WERI-Rb-1 (cell line): ENCODE measurements around the gene ATXN7.

ENCODE experiments used
- DNase-seq: peaks from one replicate; pipeline ENCODE4 v3.0.0-alpha.2; 2020
- H3K27ac ChIP-seq: fragments of 250-450 bp; sonication (Bioruptor Pico); 2 replicates; pipeline ENCODE4 v1.5.1; 2020; ENCODE audit warnings: mild to moderate bottlenecking, moderate library complexity
- H3K27me3 ChIP-seq: fragments of 250-450 bp; sonication (Bioruptor Pico); 2 replicates; pipeline ENCODE4 v1.5.1; 2021; ENCODE audit warnings: mild to moderate bottlenecking, low read depth, moderate library complexity; ENCODE audit not compliant: insufficient read depth, severe bottlenecking
- H3K36me3 ChIP-seq: fragments of 250-450 bp; sonication (Bioruptor Pico); 2 replicates; pipeline ENCODE4 v1.5.1; 2020; ENCODE audit warnings: mild to moderate bottlenecking, moderate library complexity
- H3K4me3 ChIP-seq: 2 replicates; pipeline ENCODE4 v1.5.1; 2011; ENCODE audit warnings: low read depth, mild to moderate bottlenecking, control low read depth, low read length
- H3K9me3 ChIP-seq: fragments of 250-450 bp; sonication (Bioruptor Pico); 2 replicates; pipeline ENCODE4 v1.5.1; 2021; ENCODE audit warnings: mild to moderate bottlenecking, moderate library complexity; ENCODE audit not compliant: severe bottlenecking
- CTCF ChIP-seq: IDR thresholded peaks from 2 replicates; pipeline ENCODE4 v1.5.1; 2011; ENCODE audit warnings: low read depth, mild to moderate bottlenecking, control low read depth, inconsistent platforms, low read length

The ATXN7 gene

GRCh38 chr3:64022451-64023186 lies 159.0 kb downstream of the ATXN7 start:
- peaks cover 45% of the 10 kb centered on the region for H3K36me3 ChIP-seq
- no peaks in the 10 kb centered on the region for H3K9me3 ChIP-seq
- peak overlapping the region; percentile 80 for H3K27ac ChIP-seq
- no peak for DNase-seq
- no peaks in the 10 kb centered on the region for H3K27me3 ChIP-seq
- H3K4me3 ChIP-seq, result peak overlapping the region; percentile 96
- no peak for TF ChIP-seq CTCF

DNA sequence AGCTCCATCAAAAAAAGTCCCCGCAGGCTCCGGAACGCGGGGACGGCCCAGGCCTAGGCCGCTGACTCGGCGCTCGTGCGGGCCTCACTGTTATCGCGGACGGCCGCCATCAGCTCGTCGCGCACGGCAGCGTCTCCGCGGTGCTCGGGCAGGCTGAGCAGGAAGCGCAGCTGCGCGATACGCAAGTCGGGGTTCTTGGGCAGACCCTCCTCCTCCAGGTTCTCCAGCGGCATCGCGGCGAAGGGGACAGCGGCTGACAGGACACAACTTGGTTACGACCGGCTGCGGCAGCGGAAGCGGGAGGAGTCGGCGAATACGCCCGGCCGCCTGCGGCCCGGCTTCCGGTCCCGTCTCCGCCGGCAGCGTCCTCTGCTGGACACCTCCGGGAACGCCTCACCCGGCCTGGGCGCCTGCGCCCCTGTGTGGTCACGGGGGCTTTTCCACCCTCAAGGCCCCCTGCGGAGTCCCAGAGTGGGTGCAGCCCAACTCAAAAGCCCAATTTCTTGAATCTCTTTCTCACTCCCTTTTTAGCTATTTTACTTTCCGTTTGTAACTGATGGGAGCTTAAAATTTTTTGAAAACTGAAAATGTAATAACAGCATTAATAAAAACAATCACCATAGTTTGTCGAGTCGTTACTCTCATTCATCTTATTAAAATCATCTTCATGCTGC lies 159.7 kb downstream of the ATXN7 start, which contains the start of gene PSMD6:
TSS of gene PSMD6 (minus strand) at position 308 of the 674 bp plus-strand sequence. CDS start at position 233, 75 bp downstream.
- H3K27ac ChIP-seq, result peak within 1 kb of the TSS; percentile 80
- no peaks in the 10 kb centered on the region for H3K27me3 ChIP-seq
- peak; percentile 100 for TF ChIP-seq CTCF
- peak within 1 kb of the TSS; percentile 96 for H3K4me3 ChIP-seq
- peak; percentile 91 for DNase-seq
- H3K9me3 ChIP-seq, result no peaks in the 10 kb centered on the region
- peaks cover 38% of the 10 kb centered on the region for H3K36me3 ChIP-seq

DNA sequence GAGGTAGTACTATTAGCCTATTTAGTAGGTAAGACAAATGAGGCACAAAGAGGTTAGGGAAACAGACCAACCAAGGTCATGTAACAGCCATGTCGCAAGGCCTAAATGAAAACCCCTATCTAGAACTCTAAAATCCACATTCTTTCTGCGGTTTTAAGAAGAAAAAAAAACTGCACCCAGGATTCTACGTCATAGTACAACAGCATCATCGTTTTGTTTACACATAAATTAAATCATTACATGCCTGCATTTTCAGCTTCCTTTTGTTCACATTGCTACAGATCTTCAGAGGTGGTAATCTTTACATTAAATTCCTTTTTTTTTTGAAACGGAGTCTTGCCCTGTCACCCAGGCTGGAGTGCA lies 160.2 kb downstream of the ATXN7 start:
- H3K36me3 ChIP-seq, result peaks cover 33% of the 10 kb centered on the region
- no peak overlapping the region for H3K4me3 ChIP-seq
- H3K27ac ChIP-seq, result 0 out of 2 replicates have a peak overlapping the region, but pooled peaks have one; percentile 1
- no peak for TF ChIP-seq CTCF
- no peak for DNase-seq
- no peaks in the 10 kb centered on the region for H3K27me3 ChIP-seq
- no peaks in the 10 kb centered on the region for H3K9me3 ChIP-seq

GRCh38 chr3:64026346-64026745 lies 162.7 kb downstream of the ATXN7 start:
- Histone ChIP-seq H3K4me3 (no peak overlapping the region), H3K27ac (no peak overlapping the region)
- TF ChIP-seq CTCF, result no peak

GRCh38 chr3:64027658-64028057 lies 164.0 kb downstream of the ATXN7 start:
- Histone ChIP-seq H3K27me3 (no peaks in the 10 kb centered on the region), H3K27ac (no peak overlapping the region), H3K4me3 (no peak overlapping the region), H3K9me3 (no peaks in the 10 kb centered on the region), H3K36me3 (no peaks in the 10 kb centered on the region; the same call in 1 of the 2 replicates)
- DNase-seq, result no peak
- TF ChIP-seq CTCF, result no peak

More at GRCh38 chr3:64026346-64026745, 162.7 kb downstream of the ATXN7 start:
- Histone ChIP-seq H3K9me3 (no peaks in the 10 kb centered on the region), H3K36me3 (peaks cover 8% of the 10 kb centered on the region), H3K27me3 (no peaks in the 10 kb centered on the region)
- DNase-seq, result no peak
